ENCODE measurements around the gene CALHM6. TPM values are rescaled to one million over a fixed set of nuclear protein-coding genes. Genes with fewer than 3 reads are reported as not detected.

CALHM6 gene
- total and polyA plus RNA-seq, 4 donors = 2.0 to 22.4 (median 6.2) TPM

- WGBS = 84% methylated on average over 1 of the region's 1 CpG
- no peak overlapping the region for H3K4me3 ChIP-seq (ENCODE audit: low read depth in 1 of 3, low read length in 3 of 3)
- no peaks in the 10 kb centered on the region for H3K27me3 ChIP-seq (ENCODE audit: control insufficient read depth in 4 of 4, insufficient read depth in 4 of 4, low read length in 3 of 4)
- TF ChIP-seq RAD21 (IDR thresholded peaks at IDR 0.05) (no peak), ZBTB33 (IDR thresholded peaks at IDR 0.05) (no peak), CTCF (IDR thresholded peaks at IDR 0.05; ENCODE audit: low read depth, low read length, missing input control) (no peak), ATF3 (IDR thresholded peaks at IDR 0.05) (no peak), EGR1 (IDR thresholded peaks at IDR 0.05; ENCODE audit: low read depth in 2 of 2) (no peak), MAX (IDR thresholded peaks at IDR 0.05) (no peak), TAF1 (conservative IDR thresholded peaks at IDR 0.05) (no peak)
- H3K36me3 ChIP-seq (ENCODE audit: control insufficient read depth in 4 of 4, insufficient read depth in 3 of 4, low read depth in 1 of 4, low read length in 3 of 4) = peaks cover 0 to 2% (median 1%) of the 10 kb centered on the region in 4 donors
- DNase-seq (ENCODE audit: low spot score) = no peak
- no peaks in the 10 kb centered on the region for H3K9me3 ChIP-seq (ENCODE audit: control insufficient read depth in 4 of 4, low read length in 3 of 4)
- H3K27ac ChIP-seq (ENCODE audit: low read depth in 1 of 2, low read length in 2 of 2) = no peak overlapping the region
- no peaks in the 10 kb centered on the region for H3K4me1 ChIP-seq (ENCODE audit: control insufficient read depth in 4 of 4, insufficient read depth in 4 of 4, low read length in 3 of 4)
- H3K9ac ChIP-seq (ENCODE audit: low read depth in 1 of 2, low read length in 2 of 2) = no peak overlapping the region
These were observed 37.2 kb upstream of the CALHM6 start for GRCh38 chr6:116424001-116424400.

GRCh38 chr6:116426551-116426950 lies 34.6 kb upstream of the CALHM6 start:
- H3K4me1 ChIP-seq (ENCODE audit: control insufficient read depth in 4 of 4, insufficient read depth in 4 of 4, low read length in 3 of 4) = no peaks in the 10 kb centered on the region
- no peaks in the 10 kb centered on the region for H3K27me3 ChIP-seq (ENCODE audit: control insufficient read depth in 4 of 4, insufficient read depth in 4 of 4, low read length in 3 of 4)
- H3K27ac ChIP-seq (ENCODE audit: low read depth in 1 of 2, low read length in 2 of 2) = no peak overlapping the region
- TF ChIP-seq FOXA1 (IDR thresholded peaks at IDR 0.05) (no peak), RXRA (IDR thresholded peaks at IDR 0.05) (no peak), FOXA2 (IDR thresholded peaks at IDR 0.05) (no peak), CTCF (IDR thresholded peaks at IDR 0.05; ENCODE audit: low read depth, low read length, missing input control) (no peak), EGR1 (IDR thresholded peaks at IDR 0.05; ENCODE audit: low read depth in 2 of 2) (no peak), SP1 (IDR thresholded peaks at IDR 0.05) (no peak), GABPA (IDR thresholded peaks at IDR 0.05 in 1 of 2, conservative IDR thresholded peaks at IDR 0.05 in 1 of 2) (no peak), TAF1 (conservative IDR thresholded peaks at IDR 0.05) (no peak), ZBTB33 (IDR thresholded peaks at IDR 0.05) (no peak), MAX (IDR thresholded peaks at IDR 0.05) (no peak), HNF4A (conservative IDR thresholded peaks at IDR 0.05) (no peak), HNF4G (IDR thresholded peaks at IDR 0.05) (no peak), RAD21 (IDR thresholded peaks at IDR 0.05) (no peak), JUND (IDR thresholded peaks at IDR 0.05) (no peak), NR2F2 (IDR thresholded peaks at IDR 0.05) (no peak), REST (IDR thresholded peaks at IDR 0.05) (no peak), ATF3 (IDR thresholded peaks at IDR 0.05) (no peak), YY1 (IDR thresholded peaks at IDR 0.05) (no peak)
- DNase-seq (ENCODE audit: low spot score) = no peak
- peaks cover 0 to 8% (median 3%) of the 10 kb centered on the region in 4 donors for H3K36me3 ChIP-seq (ENCODE audit: control insufficient read depth in 4 of 4, insufficient read depth in 3 of 4, low read depth in 1 of 4, low read length in 3 of 4)
- no peak overlapping the region for H3K9ac ChIP-seq (ENCODE audit: low read depth in 1 of 2, low read length in 2 of 2)
- H3K4me3 ChIP-seq (ENCODE audit: low read depth in 1 of 3, low read length in 3 of 3) = no peak overlapping the region
- WGBS = 96% methylated on average over 3 of the region's 3 CpGs
- no peaks in the 10 kb centered on the region for H3K9me3 ChIP-seq (ENCODE audit: control insufficient read depth in 4 of 4, low read length in 3 of 4)

Measured in liver (tissue), 9 donors.